GM18868 (cell line): ENCODE data around the gene CD44.

ENCODE experiments used
- ATAC-seq: cut with Tn5 transposase; IDR thresholded peaks from one replicate; pipeline ENCODE4 v1.9.1; 2021; ENCODE audit warnings: mild to moderate bottlenecking, moderate library complexity; ENCODE audit not compliant: unreplicated experiment

CD44 gene

GRCh38 chr11:35250621-35251020, 111.7 kb downstream of the CD44 start:
- no peak for ATAC-seq

DNA sequence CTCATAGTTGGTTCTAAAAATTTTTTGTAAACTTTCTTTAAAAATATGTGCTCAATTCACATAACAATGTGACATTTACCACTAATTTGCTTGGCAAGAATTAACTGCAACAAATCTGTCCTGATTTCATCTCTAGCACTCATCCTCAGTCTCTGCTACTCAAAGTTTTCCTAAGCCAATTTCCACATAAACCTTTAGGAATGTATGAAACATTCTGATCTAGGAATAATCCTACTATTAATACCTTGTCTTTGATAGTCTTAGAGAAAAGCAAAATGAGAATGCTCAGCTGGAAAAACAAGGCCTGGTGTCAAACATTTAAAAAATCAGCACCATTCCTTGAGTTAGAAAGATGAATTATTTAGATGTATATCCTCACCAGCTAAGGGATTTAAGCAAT, 114.3 kb downstream of the CD44 start:
- no peak for ATAC-seq

- ATAC-seq = no peak
Observed at GRCh38 chr11:35255514-35255913, 116.5 kb downstream of the CD44 start.

GRCh38 chr11:35256296-35256695, 117.3 kb downstream of the CD44 start:
- ATAC-seq = no peak

- peak; percentile 100 for ATAC-seq
Observed at GRCh38 chr11:35257281-35257680, 118.3 kb downstream of the CD44 start.

GRCh38 chr11:35259529-35259928, 120.6 kb downstream of the CD44 start:
- ATAC-seq = no peak

DNA sequence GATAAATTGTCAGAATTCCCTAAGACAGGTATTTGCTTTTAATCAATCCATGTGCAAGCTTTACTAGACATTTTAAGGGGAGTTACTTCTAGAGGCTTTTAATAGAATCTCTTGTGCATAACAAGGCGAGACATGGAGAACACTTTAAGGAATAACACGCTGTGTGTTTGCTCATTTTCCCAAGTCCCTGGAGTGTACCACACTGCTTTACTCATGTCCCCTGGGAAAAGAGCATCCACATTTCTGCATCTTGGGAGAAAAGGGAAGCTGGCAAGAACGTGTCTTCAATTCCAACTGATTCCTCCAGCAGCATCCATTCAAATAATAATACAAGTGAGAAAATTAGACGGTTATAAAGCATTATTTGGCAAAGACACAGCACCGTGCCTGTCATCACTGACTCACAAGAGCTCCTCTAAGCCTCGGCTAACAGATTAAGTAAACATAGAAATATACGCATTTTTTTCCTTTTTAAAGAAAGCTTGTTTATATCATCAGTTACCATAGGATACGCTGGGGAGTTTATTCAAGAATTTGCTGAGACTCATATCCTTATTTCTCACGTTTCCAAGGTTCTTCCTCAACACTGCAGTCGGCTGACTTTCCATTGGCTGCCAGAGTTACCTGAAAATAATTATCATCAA, 121.5 kb downstream of the CD44 start:
- no peak for ATAC-seq

- ATAC-seq = no peak
Observed at GRCh38 chr11:35261197-35261596, 122.2 kb downstream of the CD44 start.

DNA sequence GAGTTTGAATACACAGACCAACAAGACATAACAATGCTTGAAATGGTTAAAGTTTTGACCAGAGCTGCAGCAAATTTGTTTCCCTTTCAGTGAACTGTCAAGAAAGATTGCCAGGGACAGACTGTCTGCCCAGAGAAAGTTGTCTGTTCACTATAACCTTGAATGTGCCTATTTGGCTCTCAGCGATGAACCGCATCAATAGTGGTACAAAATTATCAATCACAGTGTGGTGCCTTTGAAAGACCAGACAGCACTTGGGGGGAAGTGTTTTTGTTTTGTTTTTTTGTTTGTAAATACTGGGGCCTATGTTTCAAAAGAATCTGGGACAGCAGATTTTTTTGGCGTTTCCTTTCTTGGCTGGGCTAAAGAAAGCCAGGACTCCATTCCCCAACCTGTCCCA, 123.1 kb downstream of the CD44 start:
- ATAC-seq = no peak

GRCh38 chr11:35262735-35263134, 123.8 kb downstream of the CD44 start:
- ATAC-seq = no peak

GRCh38 chr11:35265755-35266454, 126.9 kb downstream of the CD44 start:
- ATAC-seq = peak; percentile 51

DNA sequence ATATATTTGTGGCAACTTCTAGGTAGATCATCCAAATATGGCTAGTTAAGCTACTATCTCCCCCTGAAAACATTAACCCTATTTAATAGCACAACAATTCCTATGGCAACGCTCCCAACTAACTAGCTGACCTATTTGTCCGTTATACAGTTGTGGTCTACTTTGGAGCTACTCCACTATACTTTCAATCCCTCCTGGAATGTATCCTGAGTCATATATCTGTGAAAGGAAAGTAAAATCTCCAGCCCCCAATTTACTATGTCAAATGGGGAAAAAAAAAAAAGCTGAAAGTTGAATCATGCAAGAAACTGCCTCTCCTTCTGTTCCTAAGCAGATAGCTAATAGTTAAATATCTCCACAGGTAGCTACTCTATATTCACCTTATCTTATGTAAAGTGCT, 128.5 kb downstream of the CD44 start:
- no peak for ATAC-seq

DNA sequence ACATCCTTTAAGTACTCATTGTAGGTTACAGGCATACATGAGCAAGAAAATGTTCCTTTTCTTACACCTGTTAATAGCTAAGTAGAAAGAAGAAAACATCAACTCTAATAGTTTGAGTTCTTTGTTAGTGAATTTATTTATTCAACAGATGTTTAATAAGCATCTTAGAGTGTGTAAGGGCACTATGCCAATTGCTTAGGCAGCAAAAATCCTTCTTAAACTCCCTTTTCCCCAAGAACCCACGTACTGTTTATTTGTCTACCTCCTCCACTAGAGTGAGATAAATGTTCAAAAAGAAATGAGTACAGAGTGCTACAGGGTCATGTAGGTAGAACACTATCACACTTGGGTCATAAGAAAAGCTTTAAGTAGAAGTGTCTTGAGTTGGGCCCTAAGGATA, 131.4 kb downstream of the CD44 start:
- ATAC-seq = no peak

GRCh38 chr11:35271031-35271430, 132.1 kb downstream of the CD44 start:
- ATAC-seq = no peak

DNA sequence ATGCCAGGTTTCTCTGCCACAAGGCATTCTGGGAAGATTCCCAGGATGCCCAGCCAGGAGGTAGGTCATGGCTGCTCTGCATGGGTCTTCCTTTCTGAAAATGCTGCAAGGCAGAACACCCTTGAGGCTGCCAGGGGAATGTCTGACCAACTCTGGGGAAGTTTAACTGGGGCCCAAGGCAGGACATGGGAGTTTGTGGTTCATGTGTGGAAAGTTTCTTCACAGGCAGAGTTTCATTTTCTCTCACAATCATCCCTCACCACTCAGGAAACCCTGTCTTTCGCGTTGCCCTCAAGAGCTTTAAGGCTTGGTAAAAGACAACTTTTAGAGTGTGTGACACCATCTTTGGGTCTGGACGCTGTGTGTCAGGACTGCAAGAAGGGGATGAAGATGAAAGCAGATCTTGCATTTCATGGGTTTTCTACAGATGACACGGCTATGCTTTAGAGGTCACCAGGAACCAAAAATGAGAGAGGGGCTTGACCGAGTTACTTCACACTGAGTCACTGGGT, 133.5 kb downstream of the CD44 start:
- peak; percentile 87 for ATAC-seq

DNA sequence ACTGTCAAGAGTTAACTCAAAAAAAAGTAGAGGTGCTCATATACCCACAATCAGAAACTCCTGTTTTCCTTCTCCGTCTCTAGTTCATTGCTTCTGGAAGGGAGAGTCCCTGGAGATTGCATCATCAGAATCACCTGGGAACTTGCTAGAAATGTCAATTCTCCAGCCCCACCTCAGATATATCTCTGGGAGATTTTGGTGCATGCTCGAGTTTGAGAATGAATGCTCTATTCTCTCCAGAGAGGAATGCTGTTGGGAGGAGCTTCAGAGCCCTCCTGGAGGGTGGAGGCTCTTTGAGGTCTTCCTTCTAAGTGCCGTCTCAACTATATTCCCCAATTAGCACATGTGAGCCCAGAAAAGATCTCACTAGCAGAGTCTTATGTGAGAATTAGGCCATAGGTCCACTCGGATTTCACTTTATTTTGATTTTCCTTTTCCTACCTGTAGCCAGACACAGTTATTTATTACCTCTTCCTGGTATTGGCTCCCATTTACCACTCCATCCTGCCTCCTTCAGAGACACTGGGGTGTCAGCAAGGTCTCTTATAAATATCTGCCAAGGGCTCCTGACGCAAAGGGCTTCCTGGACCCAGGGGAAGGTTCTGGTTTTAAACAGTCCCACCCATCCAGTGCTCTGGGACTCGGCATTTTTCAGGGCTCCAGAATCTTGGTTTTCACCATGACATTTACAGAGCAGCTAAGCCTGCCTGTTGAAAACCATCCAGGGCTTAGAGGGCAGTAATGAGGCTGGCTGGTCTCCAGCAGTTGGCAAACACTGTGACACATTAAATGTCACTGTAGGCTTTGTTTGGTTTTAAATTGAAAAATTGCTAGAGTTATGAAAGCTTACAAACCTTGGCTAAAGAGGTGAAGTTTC, 136.2 kb downstream of the CD44 start:
- ATAC-seq = no peak

DNA sequence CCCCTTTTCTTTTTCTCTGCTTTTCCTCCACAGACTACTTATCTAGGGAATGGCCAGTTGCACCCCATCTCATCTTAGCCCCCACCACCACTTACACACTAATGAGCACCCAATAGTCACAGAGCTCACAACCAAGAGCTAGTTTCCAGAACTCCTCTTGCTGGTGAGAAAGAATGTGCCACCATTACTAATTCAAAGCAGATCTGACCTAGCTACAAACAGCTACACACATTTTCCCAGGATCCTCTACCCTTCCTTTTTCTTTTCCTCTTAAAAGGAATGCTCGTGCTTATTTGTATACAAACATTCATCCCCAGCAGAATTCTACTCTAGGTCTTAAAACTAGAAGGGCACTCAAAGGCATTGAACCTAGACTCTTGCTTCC, 136.8 kb downstream of the CD44 start:
- ATAC-seq = no peak

- ATAC-seq = no peak
Observed at GRCh38 chr11:35276396-35277145, 137.6 kb downstream of the CD44 start.

- ATAC-seq = no peak
Observed at GRCh38 chr11:35277827-35278226, 138.9 kb downstream of the CD44 start.

DNA sequence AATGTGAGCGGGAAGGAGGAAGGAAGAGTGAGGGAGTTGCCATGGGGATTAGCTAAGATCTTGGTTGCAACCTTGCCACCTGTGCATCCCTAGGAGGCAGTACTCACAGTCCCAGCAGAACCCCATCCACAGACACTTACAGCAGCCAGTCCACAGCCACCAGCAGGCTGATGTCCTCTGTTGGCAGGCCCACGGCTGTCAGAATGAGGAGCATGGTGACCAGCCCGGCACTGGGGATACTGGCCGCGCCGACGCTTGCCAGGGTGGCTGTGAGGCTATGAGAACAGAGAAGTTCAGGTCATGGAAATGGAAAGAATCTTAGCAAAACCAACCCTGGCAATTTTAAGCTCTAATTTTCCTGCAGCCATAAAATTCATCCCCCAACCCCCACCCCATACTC, 141.8 kb downstream of the CD44 start:
- ATAC-seq = no peak

DNA sequence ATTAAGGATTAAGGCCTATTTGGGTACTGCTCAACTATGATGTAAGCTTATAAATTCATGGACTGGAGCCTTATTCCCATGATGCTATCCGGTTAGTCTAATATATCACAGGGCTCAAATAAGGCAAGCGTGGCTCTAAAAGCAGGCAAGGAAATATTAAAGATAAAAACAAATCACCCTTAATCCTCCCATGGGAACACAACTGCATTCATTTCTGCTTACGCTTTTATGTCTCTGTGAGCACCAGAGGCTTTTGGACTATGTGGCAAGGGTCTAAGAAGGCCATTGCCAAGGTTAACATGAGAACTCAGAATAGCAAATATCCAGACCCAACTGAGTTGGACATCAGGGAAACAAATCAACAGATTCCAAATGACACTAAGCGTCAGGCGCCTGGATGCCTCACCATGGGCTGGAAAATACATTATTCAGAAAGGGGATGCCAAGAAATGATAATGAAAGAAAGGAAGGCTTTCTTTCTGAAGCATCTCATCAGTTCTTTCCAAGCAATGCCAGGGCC, 142.3 kb downstream of the CD44 start:
- no peak for ATAC-seq
